Caco-2 (cell line): Measurements from ENCODE around the gene EPS15. TPM values are rescaled to one million over a fixed set of nuclear protein-coding genes. Genes with fewer than 3 reads are reported as not detected.
"Not testable (repeated sequence)": the region's sequence is repeated elsewhere in the genome, so short reads cannot be mapped to it uniquely, and the experiment has no call there.

ENCODE experiments used
- BruUV-seq: library from RNA; stranded (reverse); fragments of 400-500 nt; replicated peaks from 2 replicates; lab custom pipeline; 2021; lab: Mats Ljungman, UMichigan
- CTCF ChIA-PET: fragments of 300-600 bp; sonication (Branson Sonifier 250); formaldehyde crosslinking; loops from one replicate; lab custom pipeline; 2022; ENCODE audit warnings: antibody characterized with exemption; lab: Charles Lee
- POLR2A ChIA-PET: fragments of 300-600 bp; sonication (Branson Sonifier 250); formaldehyde crosslinking; loops from one replicate; lab custom pipeline; 2022; ENCODE audit warnings: antibody characterized with exemption; lab: Charles Lee
- DNase-seq, 2 experiments: peaks; one replicate each; pipeline versions ENCODE4 v3.0.0 to v3.0.0-alpha.2; 2020 to 2022
- H3K27me3 ChIP-seq: replicated peaks from 2 replicates; pipeline ENCODE4 v1.6.0; 2011; ENCODE audit warnings: low read length; ENCODE audit not compliant: control insufficient read depth, insufficient read depth
- H3K36me3 ChIP-seq: 2 replicates; pipeline ENCODE4 v1.5.1; 2011; ENCODE audit warnings: low read length; ENCODE audit not compliant: control insufficient read depth, insufficient read depth
- H3K4me1 ChIP-seq: fragments of 250-450 bp; sonication (Bioruptor Pico); 2 replicates; pipeline ENCODE4 v1.5.1; 2020; ENCODE audit warnings: mild to moderate bottlenecking
- H3K4me3 ChIP-seq: 2 replicates; pipeline ENCODE4 v1.5.1; 2011; ENCODE audit warnings: low read depth, mild to moderate bottlenecking, control low read depth, low read length
- H3K9me3 ChIP-seq: fragments of 250-450 bp; sonication (Bioruptor Pico); 2 replicates; pipeline ENCODE4 v1.5.1; 2020; ENCODE audit warnings: mild to moderate bottlenecking, moderate library complexity
- H3K27ac Mint-ChIP-seq: one replicate; pipeline ENCODE4 v1.8.0; 2022; ENCODE audit warnings: mixed read lengths; ENCODE audit not compliant: unreplicated experiment
- H3K27me3 Mint-ChIP-seq: one replicate; pipeline ENCODE4 v1.8.0; 2022; ENCODE audit warnings: mixed read lengths; ENCODE audit not compliant: insufficient read depth, unreplicated experiment
- H3K36me3 Mint-ChIP-seq: one replicate; pipeline ENCODE4 v1.8.0; 2022; ENCODE audit warnings: mild to moderate bottlenecking, mixed read lengths; ENCODE audit not compliant: insufficient read depth, unreplicated experiment
- H3K4me1 Mint-ChIP-seq: one replicate; pipeline ENCODE4 v1.8.0; 2022; ENCODE audit warnings: low read depth, mixed read lengths; ENCODE audit not compliant: unreplicated experiment
- H3K4me3 Mint-ChIP-seq: one replicate; pipeline ENCODE4 v1.8.0; 2022; ENCODE audit warnings: mild to moderate bottlenecking, moderate library complexity, mixed read lengths; ENCODE audit not compliant: unreplicated experiment
- H3K9me3 Mint-ChIP-seq: one replicate; pipeline ENCODE4 v1.8.0; 2022; ENCODE audit warnings: mixed read lengths; ENCODE audit not compliant: unreplicated experiment
- CTCF ChIP-seq, 2 experiments: fragments of 200-600 bp in 1 of 2; IDR thresholded peaks; 1 replicate in 1 of 2; 2 replicates in 1 of 2; pipeline versions ENCODE4 v1.5.1 to v1.8.0; 2011 to 2022; ENCODE audit warnings: antibody characterized with exemption in 1 of 2, control low read depth in 1 of 2, inconsistent platforms in 1 of 2, low read depth in 1 of 2, low read length in 1 of 2, mild to moderate bottlenecking in 1 of 2, moderate library complexity in 1 of 2; ENCODE audit not compliant: insufficient read depth in 1 of 2, severe bottlenecking in 1 of 2, unreplicated experiment in 1 of 2
- intact Hi-C: fragments of 100-400 bp; cut with micrococcal nuclease; formaldehyde crosslinking; loops from one replicate; pipeline ENCODE4 v1.10.0; 2022; ENCODE audit not compliant: unreplicated experiment
- total RNA-seq: library from RNA; stranded (reverse); gene quantifications from 2 replicates; pipeline ENCODE4 v1.2.3, GENCODE V29; 2022

EPS15 gene
- total RNA-seq, 1 experiment from 2014 or later, result 41.5 TPM

- no peak for DNase-seq
- Mint-ChIP-seq H3K4me1 (peaks cover 6% of the 10 kb centered on the region), H3K27ac (no peak overlapping the region), H3K4me3 (no peak overlapping the region), H3K36me3 (no peaks in the 10 kb centered on the region), H3K9me3 (no peaks in the 10 kb centered on the region), H3K27me3 (no peaks in the 10 kb centered on the region)
- POLR2A ChIA-PET, result no interaction called here
- TF ChIP-seq CTCF (IDR thresholded peaks at IDR 0.05; ENCODE audit: insufficient read depth in 1 of 2, low read depth in 1 of 2, low read length in 1 of 2, severe bottlenecking in 1 of 2, unreplicated experiment in 1 of 2), result no peak
- no peaks in the 10 kb centered on the region for H3K36me3 ChIP-seq
- peaks cover 8% of the 10 kb centered on the region; the same call in 1 of the 2 replicates for H3K4me1 ChIP-seq
- CTCF ChIA-PET, result no interaction called here
- no peaks in the 10 kb centered on the region for H3K27me3 ChIP-seq
- intact Hi-C loops, result no loop called here
- no peak overlapping the region for H3K4me3 ChIP-seq
- no TSS peak for BruUV-seq
- H3K9me3 ChIP-seq, result no peaks in the 10 kb centered on the region
Measured at GRCh38 chr1:51325391-51325790, 193.7 kb downstream of the EPS15 start.

- intact Hi-C loops, BruUV-seq, H3K36me3 Mint-ChIP-seq, H3K4me3 ChIP-seq, H3K27ac Mint-ChIP-seq, H3K4me1 ChIP-seq, POLR2A ChIA-PET, DNase-seq, H3K36me3 ChIP-seq, H3K9me3 ChIP-seq, H3K27me3 ChIP-seq, H3K4me3 Mint-ChIP-seq, CTCF ChIA-PET, H3K9me3 Mint-ChIP-seq, H3K27me3 Mint-ChIP-seq, H3K4me1 Mint-ChIP-seq: not testable (repeated sequence)
Measured at GRCh38 chr1:51325011-51325385, 194.1 kb downstream of the EPS15 start.

- ChIA-PET CTCF (no interaction called here), POLR2A (no interaction called here)
- H3K4me1 ChIP-seq, result peaks cover 3% of the 10 kb centered on the region; the same call in 1 of the 2 replicates
- intact Hi-C loops, result no loop called here
- H3K4me3 ChIP-seq, result no peak overlapping the region
- no TSS peak for BruUV-seq
- Mint-ChIP-seq H3K27ac (no peak overlapping the region), H3K36me3 (no peaks in the 10 kb centered on the region), H3K4me3 (no peak overlapping the region), H3K4me1 (peaks cover 6% of the 10 kb centered on the region), H3K27me3 (no peaks in the 10 kb centered on the region), H3K9me3 (no peaks in the 10 kb centered on the region)
- TF ChIP-seq CTCF (IDR thresholded peaks at IDR 0.05; ENCODE audit: insufficient read depth in 1 of 2, low read depth in 1 of 2, low read length in 1 of 2, severe bottlenecking in 1 of 2, unreplicated experiment in 1 of 2), result no peak
- DNase-seq, result no peak
- H3K36me3 ChIP-seq, result no peaks in the 10 kb centered on the region
- no peaks in the 10 kb centered on the region for H3K27me3 ChIP-seq
- H3K9me3 ChIP-seq, result no peaks in the 10 kb centered on the region
Measured at GRCh38 chr1:51324251-51325010, 194.6 kb downstream of the EPS15 start.
